ENCODE measurements around the gene PI4KB.

- no peak for TF ChIP-seq ELF4 (IDR thresholded peaks at IDR 0.05)
- TF ChIP-seq TARDBP (IDR thresholded peaks at IDR 0.05), result no peak
- no peak for TF ChIP-seq SP1 (IDR thresholded peaks at IDR 0.05)
- no peak for TF ChIP-seq NFRKB (IDR thresholded peaks at IDR 0.05)
- TF ChIP-seq FOXM1 (IDR thresholded peaks at IDR 0.05; ENCODE audit: borderline replicate concordance), result no peak
Measured at GRCh38 chr1:151246786-151247185, 80.4 kb downstream of the PI4KB start.
